Measurements from ENCODE around the gene FAP.

FAP gene

GRCh38 chr2:162185541-162186232 is 57.6 kb downstream of the FAP start:
- no peak overlapping the region for H2AK5ac ChIP-seq (ENCODE audit: low read length, severe bottlenecking)
- H3K4ac ChIP-seq (ENCODE audit: low read depth in 1 of 2, low read length in 2 of 2) = no peak overlapping the region
- H3K14ac ChIP-seq (ENCODE audit: low read length in 2 of 2) = no peak overlapping the region
- no peak overlapping the region for H2BK15ac ChIP-seq (ENCODE audit: low read depth, poor library complexity, severe bottlenecking)
- H3K9me3 ChIP-seq (ENCODE audit: control insufficient read depth, low read length) = no peaks in the 10 kb centered on the region
- H3K18ac ChIP-seq (ENCODE audit: low read depth in 1 of 2, low read length in 2 of 2) = no peak overlapping the region
- H3K36me3 ChIP-seq (ENCODE audit: control insufficient read depth in 1 of 2, insufficient read depth in 2 of 2, low read depth in 1 of 2, low read length in 2 of 2) = peaks cover 0 to 100% of the 10 kb centered on the region in 2 experiments
- no peak overlapping the region for H2BK12ac ChIP-seq (ENCODE audit: low read length in 2 of 2)
- WGBS = 89% methylated on average over 4 of the region's 5 CpGs
- no peak overlapping the region for H2AFZ ChIP-seq (ENCODE audit: low read depth, low read length)
- H2BK120ac ChIP-seq (ENCODE audit: low read depth, low read length) = no peak overlapping the region
- H3K79me1 ChIP-seq (replicated peaks; ENCODE audit: low read length, poor library complexity, severe bottlenecking) = no peaks in the 10 kb centered on the region
- H3K4me3 ChIP-seq (ENCODE audit: insufficient read depth in 1 of 2, low read depth in 1 of 2, low read length in 2 of 2) = no peak overlapping the region
- H3K4me2 ChIP-seq (ENCODE audit: low read length, poor library complexity, severe bottlenecking) = no peak overlapping the region
- H4K8ac ChIP-seq (ENCODE audit: low read length) = no peak overlapping the region
- peaks cover 2% of the 10 kb centered on the region for H3K4me1 ChIP-seq (ENCODE audit: control insufficient read depth, insufficient read depth, low read depth, low read length)
- DNase-seq = no peak
- no peaks in the 10 kb centered on the region for H3K27me3 ChIP-seq (ENCODE audit: control insufficient read depth in 1 of 2, insufficient read depth in 1 of 2, low read length in 2 of 2)
- no peak overlapping the region for H3K27ac ChIP-seq (ENCODE audit: low read length, poor library complexity, severe bottlenecking)
- no peak overlapping the region for H4K91ac ChIP-seq (ENCODE audit: low read length)
- no peak overlapping the region for H3K23ac ChIP-seq (ENCODE audit: low read length in 2 of 2)
- H3K9ac ChIP-seq (ENCODE audit: low read length) = no peak overlapping the region
- H2BK5ac ChIP-seq (ENCODE audit: low read depth, low read length, poor library complexity, severe bottlenecking) = no peak overlapping the region

GRCh38 chr2:162184821-162185450 is 58.3 kb downstream of the FAP start:
- Histone ChIP-seq H3K14ac (ENCODE audit: low read length in 2 of 2) (no peak overlapping the region), H3K4ac (ENCODE audit: low read depth in 1 of 2, low read length in 2 of 2) (no peak overlapping the region), H3K18ac (ENCODE audit: low read depth in 1 of 2, low read length in 2 of 2) (no peak overlapping the region), H3K79me1 (replicated peaks; ENCODE audit: low read length, poor library complexity, severe bottlenecking) (no peaks in the 10 kb centered on the region), H3K4me3 (ENCODE audit: insufficient read depth in 1 of 2, low read depth in 1 of 2, low read length in 2 of 2) (no peak overlapping the region), H4K8ac (ENCODE audit: low read length) (no peak overlapping the region), H2AK5ac (ENCODE audit: low read length, severe bottlenecking) (no peak overlapping the region), H3K4me2 (ENCODE audit: low read length, poor library complexity, severe bottlenecking) (no peak overlapping the region), H2BK120ac (ENCODE audit: low read depth, low read length) (no peak overlapping the region), H3K4me1 (ENCODE audit: control insufficient read depth, insufficient read depth, low read depth, low read length) (peaks cover 2% of the 10 kb centered on the region), H3K9ac (ENCODE audit: low read length) (no peak overlapping the region), H2BK12ac (ENCODE audit: low read length in 2 of 2) (no peak overlapping the region), H2BK5ac (ENCODE audit: low read depth, low read length, poor library complexity, severe bottlenecking) (no peak overlapping the region), H3K27me3 (ENCODE audit: control insufficient read depth in 1 of 2, insufficient read depth in 1 of 2, low read length in 2 of 2) (no peaks in the 10 kb centered on the region), H3K9me3 (ENCODE audit: control insufficient read depth, low read length) (no peaks in the 10 kb centered on the region), H3K23ac (ENCODE audit: low read length in 2 of 2) (no peak overlapping the region), H4K91ac (ENCODE audit: low read length) (no peak overlapping the region), H3K36me3 (ENCODE audit: control insufficient read depth in 1 of 2, insufficient read depth in 2 of 2, low read depth in 1 of 2, low read length in 2 of 2) (peaks cover 0 to 100% of the 10 kb centered on the region in 2 experiments), H2BK15ac (ENCODE audit: low read depth, poor library complexity, severe bottlenecking) (no peak overlapping the region), H3K27ac (ENCODE audit: low read length, poor library complexity, severe bottlenecking) (no peak overlapping the region), H2AFZ (ENCODE audit: low read depth, low read length) (no peak overlapping the region)
- WGBS = 100% methylated on average over 1 of the region's 2 CpGs
- no peak for DNase-seq

- H2BK12ac ChIP-seq (ENCODE audit: low read length in 2 of 2) = no peak overlapping the region
- no peak overlapping the region for H2AFZ ChIP-seq (ENCODE audit: low read depth, low read length)
- no peak overlapping the region for H3K18ac ChIP-seq (ENCODE audit: low read depth in 1 of 2, low read length in 2 of 2)
- no peak overlapping the region for H3K14ac ChIP-seq (ENCODE audit: low read length in 2 of 2)
- peaks cover 2% of the 10 kb centered on the region for H3K4me1 ChIP-seq (ENCODE audit: control insufficient read depth, insufficient read depth, low read depth, low read length)
- no peak overlapping the region for H4K8ac ChIP-seq (ENCODE audit: low read length)
- H4K91ac ChIP-seq (ENCODE audit: low read length) = no peak overlapping the region
- H2BK120ac ChIP-seq (ENCODE audit: low read depth, low read length) = no peak overlapping the region
- H3K23ac ChIP-seq (ENCODE audit: low read length in 2 of 2) = no peak overlapping the region
- no peak overlapping the region for H2BK5ac ChIP-seq (ENCODE audit: low read depth, low read length, poor library complexity, severe bottlenecking)
- 92% methylated on average over 6 of the region's 6 CpGs for WGBS
- H2AK5ac ChIP-seq (ENCODE audit: low read length, severe bottlenecking) = no peak overlapping the region
- H3K4ac ChIP-seq (ENCODE audit: low read depth in 1 of 2, low read length in 2 of 2) = no peak overlapping the region
- peaks cover 0 to 97% of the 10 kb centered on the region in 2 experiments for H3K36me3 ChIP-seq (ENCODE audit: control insufficient read depth in 1 of 2, insufficient read depth in 2 of 2, low read depth in 1 of 2, low read length in 2 of 2)
- no peaks in the 10 kb centered on the region for H3K27me3 ChIP-seq (ENCODE audit: control insufficient read depth in 1 of 2, insufficient read depth in 1 of 2, low read length in 2 of 2)
- H3K79me1 ChIP-seq (replicated peaks; ENCODE audit: low read length, poor library complexity, severe bottlenecking) = no peaks in the 10 kb centered on the region
- H3K9me3 ChIP-seq (ENCODE audit: control insufficient read depth, low read length) = no peaks in the 10 kb centered on the region
- H3K4me2 ChIP-seq (ENCODE audit: low read length, poor library complexity, severe bottlenecking) = no peak overlapping the region
- H3K4me3 ChIP-seq (ENCODE audit: insufficient read depth in 1 of 2, low read depth in 1 of 2, low read length in 2 of 2) = no peak overlapping the region
- H3K9ac ChIP-seq (ENCODE audit: low read length) = no peak overlapping the region
- H2BK15ac ChIP-seq (ENCODE audit: low read depth, poor library complexity, severe bottlenecking) = no peak overlapping the region
- H3K27ac ChIP-seq (ENCODE audit: low read length, poor library complexity, severe bottlenecking) = no peak overlapping the region
- DNase-seq = no peak
These were observed 58.9 kb downstream of the FAP start for GRCh38 chr2:162184359-162184758.

GRCh38 chr2:162182395-162182794 is 60.9 kb downstream of the FAP start:
- H3K4me3 ChIP-seq (ENCODE audit: insufficient read depth in 1 of 2, low read depth in 1 of 2, low read length in 2 of 2) = no peak overlapping the region
- no peaks in the 10 kb centered on the region for H3K79me1 ChIP-seq (replicated peaks; ENCODE audit: low read length, poor library complexity, severe bottlenecking)
- H2BK5ac ChIP-seq (ENCODE audit: low read depth, low read length, poor library complexity, severe bottlenecking) = no peak overlapping the region
- no peak overlapping the region for H3K18ac ChIP-seq (ENCODE audit: low read depth in 1 of 2, low read length in 2 of 2)
- no peak overlapping the region for H3K27ac ChIP-seq (ENCODE audit: low read length, poor library complexity, severe bottlenecking)
- no peak overlapping the region for H3K23ac ChIP-seq (ENCODE audit: low read length in 2 of 2)
- peaks cover 2% of the 10 kb centered on the region for H3K4me1 ChIP-seq (ENCODE audit: control insufficient read depth, insufficient read depth, low read depth, low read length)
- no peak overlapping the region for H2BK120ac ChIP-seq (ENCODE audit: low read depth, low read length)
- no peak overlapping the region for H2BK12ac ChIP-seq (ENCODE audit: low read length in 2 of 2)
- H3K9me3 ChIP-seq (ENCODE audit: control insufficient read depth, low read length) = no peaks in the 10 kb centered on the region
- no peak for DNase-seq
- H4K8ac ChIP-seq (ENCODE audit: low read length) = no peak overlapping the region
- H4K91ac ChIP-seq (ENCODE audit: low read length) = no peak overlapping the region
- no peak overlapping the region for H3K14ac ChIP-seq (ENCODE audit: low read length in 2 of 2)
- WGBS = 100% methylated on average over 2 of the region's 2 CpGs
- H3K4ac ChIP-seq (ENCODE audit: low read depth in 1 of 2, low read length in 2 of 2) = no peak overlapping the region
- H3K36me3 ChIP-seq (ENCODE audit: control insufficient read depth in 1 of 2, insufficient read depth in 2 of 2, low read depth in 1 of 2, low read length in 2 of 2) = peaks cover 0 to 97% of the 10 kb centered on the region in 2 experiments
- H2AK5ac ChIP-seq (ENCODE audit: low read length, severe bottlenecking) = no peak overlapping the region
- no peak overlapping the region for H3K4me2 ChIP-seq (ENCODE audit: low read length, poor library complexity, severe bottlenecking)
- H3K9ac ChIP-seq (ENCODE audit: low read length) = no peak overlapping the region
- H3K27me3 ChIP-seq (ENCODE audit: control insufficient read depth in 1 of 2, insufficient read depth in 1 of 2, low read length in 2 of 2) = no peaks in the 10 kb centered on the region
- H2BK15ac ChIP-seq (ENCODE audit: low read depth, poor library complexity, severe bottlenecking) = no peak overlapping the region
- H2AFZ ChIP-seq (ENCODE audit: low read depth, low read length) = no peak overlapping the region
